ENCODE measurements around the gene SUPT4H1.
"Not testable (repeated sequence)": the region's sequence is repeated elsewhere in the genome, so short reads cannot be mapped to it uniquely, and the experiment has no call there.

SUPT4H1 gene

DNA sequence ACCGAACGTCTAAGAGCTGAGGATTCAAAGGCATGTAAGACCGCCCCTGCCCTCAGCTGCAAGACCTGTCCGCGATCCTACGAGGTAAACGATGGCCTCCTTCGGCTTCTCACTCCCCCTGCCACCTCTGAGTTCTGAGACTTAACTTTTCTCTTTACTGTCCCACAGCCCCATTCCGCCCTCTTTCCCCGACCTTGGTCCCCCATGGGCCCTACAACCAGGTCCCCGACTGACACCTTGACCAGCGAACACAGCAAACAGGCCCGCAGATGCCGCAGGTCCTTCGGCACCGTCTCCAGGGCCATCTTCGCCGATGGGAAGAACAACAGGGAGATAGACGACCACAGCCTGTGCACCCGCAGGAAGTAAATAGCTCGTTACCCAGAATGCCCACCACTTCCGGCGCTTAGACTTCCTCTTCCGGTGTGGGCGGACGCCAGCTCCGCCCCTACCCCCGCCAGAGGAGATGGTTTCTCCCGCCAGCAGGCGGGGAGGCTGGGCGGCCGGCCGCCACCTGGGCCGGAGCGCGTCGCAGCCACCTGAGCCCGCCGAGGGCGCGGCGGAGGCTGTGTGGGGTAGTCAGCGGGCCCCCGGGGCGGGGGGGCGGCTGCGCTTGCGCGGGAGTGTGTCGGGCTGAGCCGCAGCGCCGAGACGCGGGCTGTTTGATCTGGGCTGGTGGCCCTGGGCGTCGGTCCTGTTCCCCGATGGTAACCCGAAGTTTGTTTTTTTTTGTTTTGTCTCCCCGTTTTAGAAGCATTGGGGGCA, at the start of gene SUPT4H1:
SUPT4H1 (minus strand) TSS at position 371 of the 765 bp plus-strand sequence; CDS start at position 305, 66 bp downstream.
- peak; percentile 78 for DNase-seq (ENCODE audit: low read depth)

DNA sequence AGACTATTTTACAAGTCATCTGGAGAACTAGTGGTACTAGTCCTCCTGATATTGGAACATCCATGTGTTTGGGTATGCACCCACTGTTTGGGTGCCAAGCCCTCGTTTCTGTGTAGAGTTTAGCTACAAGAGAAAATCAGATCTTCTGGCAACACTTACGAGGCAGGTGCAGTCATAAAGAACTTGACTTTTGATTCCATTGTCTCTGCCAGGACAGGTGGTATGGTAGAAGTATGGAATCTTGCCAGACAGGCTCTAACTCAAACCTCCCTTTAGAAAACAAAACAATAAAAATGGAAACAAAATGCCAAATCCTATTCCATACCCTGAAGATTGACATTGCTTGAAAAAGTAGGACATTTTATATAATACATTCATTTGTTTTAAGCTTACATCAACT, 49.3 kb upstream of the SUPT4H1 start:
- DNase-seq (ENCODE audit: low read depth) = no peak

DNA sequence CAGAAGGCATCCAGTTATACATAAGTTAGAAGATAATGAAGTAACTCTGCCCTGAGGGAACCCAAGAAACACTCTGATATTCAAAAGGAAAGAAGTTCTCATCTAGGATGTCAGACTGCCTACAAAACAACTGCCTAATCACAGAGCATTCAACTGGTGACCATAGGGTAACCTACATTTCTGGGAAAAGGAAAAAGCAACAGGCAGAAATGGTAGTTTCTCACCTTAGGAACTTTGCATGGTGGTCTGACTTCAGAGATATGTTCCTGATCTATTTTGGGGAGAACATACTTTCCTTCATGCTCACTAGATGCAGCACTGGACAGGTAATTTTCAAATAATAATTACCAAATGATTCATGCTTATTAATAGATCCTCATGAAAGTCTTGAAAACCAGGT, 48.8 kb upstream of the SUPT4H1 start:
- DNase-seq (ENCODE audit: low read depth) = no peak

DNA sequence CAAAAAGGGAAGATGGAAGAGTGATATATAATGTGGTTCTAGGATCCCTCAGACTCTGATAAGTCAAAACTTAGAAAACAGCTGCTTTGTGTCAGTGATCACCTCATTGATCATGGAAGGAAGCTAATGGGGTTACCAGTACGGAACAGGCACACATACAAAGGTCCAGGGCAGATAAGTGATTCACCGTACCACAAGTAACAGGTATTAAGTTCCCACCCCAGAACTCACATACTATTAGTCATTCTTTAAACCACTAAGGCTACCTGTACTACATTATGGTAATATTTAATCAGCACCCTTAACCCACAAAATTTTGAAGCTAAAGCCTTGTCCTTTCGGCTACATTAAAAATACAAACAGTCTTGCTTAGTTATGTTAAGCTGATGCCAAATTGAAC, 48.0 kb upstream of the SUPT4H1 start:
- DNase-seq (ENCODE audit: low read depth) = no peak

DNA sequence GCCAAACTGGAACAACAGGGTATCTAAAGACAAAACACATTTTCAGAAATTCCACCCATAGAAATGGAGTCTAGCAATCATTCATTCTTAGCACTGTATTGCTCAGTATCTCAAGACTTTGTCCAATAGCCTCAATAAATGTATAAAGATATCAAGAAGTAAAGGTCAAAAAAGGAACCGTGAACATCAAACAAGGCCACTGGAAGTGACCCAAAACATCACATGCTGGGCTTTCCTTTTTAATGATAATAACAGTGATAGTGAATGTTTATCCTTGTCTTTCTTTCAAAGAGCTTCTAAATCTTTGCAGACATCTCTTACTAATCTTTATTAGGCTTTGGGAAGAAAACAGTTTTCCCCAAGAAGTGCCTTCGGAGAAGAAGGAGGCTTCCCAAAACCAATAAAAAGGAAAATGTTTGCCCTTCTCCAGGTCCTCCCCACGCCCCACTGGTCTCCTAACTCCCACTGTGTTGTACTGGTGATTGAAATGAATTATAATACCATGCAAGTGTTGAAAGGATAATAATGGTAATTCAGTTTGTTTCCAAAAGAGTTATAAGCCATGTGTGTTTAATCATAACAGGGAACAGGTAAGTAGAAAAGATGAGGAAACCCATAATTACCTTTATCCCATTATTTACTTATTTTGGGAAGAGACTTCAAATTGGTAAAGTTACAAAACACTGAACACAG, 46.7 kb upstream of the SUPT4H1 start:
- no peak for DNase-seq (ENCODE audit: low read depth)

DNA sequence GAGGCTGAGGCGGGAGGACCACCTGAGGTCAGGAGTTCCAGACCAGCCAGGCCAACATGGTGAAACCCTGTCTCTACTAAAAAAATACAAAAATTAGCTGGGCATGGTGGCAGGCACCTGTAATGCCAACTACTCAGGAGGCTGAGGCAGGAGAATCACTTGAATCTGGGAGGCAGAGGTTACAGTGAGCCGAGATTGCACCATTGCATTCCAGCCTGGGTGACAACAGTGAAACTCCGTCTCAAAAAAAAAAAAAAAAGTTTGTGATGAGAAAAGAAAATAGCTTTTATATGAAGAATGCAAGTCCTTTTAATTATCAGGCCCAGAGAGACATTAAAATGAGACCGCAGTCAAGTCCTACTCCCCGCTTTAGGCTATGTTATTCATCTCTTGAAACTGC, 45.4 kb upstream of the SUPT4H1 start:
- not testable (repeated sequence) for DNase-seq (ENCODE audit: low read depth)

DNA sequence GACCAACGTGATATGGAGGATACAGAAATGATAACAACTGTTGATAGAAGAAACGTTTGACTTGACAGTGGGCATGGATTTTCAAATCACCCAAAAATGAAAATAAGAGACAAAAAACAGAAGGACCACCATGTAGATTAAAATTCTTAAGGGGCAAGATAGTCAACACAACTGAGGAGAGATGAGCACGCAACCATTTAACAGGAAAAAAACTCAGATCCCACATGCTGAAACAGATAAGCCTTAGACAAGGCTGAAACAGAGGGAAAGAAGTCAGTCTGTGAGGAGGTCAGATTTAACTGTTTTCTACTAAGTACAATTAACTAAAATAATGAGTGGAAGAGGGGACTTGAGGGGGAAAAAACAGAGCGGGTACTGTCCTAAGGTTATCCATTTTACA, 44.2 kb upstream of the SUPT4H1 start:
- DNase-seq (ENCODE audit: low read depth) = no peak

DNA sequence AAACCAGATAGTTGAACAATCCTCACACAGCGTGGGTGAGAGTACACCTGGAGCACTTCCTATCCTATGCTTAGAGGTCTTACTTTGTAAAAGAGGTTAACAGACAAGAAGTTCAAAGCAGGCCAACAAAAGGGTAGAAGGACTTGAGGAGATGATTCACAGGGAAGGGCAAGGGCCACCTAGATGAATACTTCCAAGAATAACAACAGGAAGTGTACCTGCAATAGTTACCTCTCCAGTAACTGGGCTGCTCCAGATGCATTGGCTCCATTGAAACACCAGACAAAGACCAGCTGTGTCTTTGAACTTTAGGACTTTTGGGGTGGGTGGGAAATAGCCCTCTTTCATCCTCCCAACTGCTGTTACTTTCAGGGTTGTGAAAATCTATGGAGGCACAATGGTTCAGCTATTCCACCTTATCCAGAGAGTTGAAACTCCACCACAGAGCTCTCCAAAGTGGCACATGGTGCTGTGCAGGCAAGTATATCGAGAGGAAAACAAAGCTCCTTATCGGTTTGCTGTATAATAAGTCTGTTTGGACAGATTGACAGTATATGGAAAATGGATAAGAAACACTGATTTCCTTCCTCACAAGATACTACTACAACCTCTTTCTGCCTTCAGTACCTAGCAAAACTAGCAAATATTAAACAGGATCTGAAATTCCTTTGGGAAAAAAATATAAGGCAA, 42.7 kb upstream of the SUPT4H1 start:
- DNase-seq (ENCODE audit: low read depth) = no peak

DNA sequence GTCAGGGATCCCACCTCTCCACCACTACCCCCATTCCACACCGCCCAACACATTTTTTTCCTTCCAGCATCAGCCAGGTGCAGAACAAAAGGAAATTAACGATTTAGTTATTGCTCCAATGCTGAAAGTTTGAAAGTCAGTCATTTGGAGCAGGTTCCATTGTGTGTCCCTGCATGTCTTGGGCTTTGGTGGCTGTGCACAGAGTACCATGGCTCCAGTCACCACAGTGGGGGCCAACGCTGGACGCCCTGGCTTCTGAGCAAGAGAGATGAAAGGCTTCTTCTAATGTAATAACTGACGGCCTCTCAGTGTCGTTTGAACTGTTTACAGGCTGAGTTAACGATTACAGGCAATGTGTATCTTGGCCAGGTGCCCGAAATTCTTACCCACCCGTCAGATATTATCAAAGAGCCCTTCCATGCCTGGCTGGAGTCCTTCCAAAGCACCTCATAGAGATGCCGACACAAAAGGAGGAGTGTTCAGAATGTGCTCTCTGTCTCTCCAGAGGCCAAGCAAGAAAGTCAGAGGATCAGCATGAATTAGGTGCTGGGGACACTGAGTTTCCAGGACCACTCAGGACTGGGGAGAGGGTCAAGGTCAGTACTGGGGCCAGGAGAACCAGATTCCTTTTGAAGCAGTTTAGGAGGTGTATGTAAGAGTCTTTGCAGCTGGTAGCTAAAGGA, 39.4 kb upstream of the SUPT4H1 start:
- DNase-seq (ENCODE audit: low read depth) = no peak

DNA sequence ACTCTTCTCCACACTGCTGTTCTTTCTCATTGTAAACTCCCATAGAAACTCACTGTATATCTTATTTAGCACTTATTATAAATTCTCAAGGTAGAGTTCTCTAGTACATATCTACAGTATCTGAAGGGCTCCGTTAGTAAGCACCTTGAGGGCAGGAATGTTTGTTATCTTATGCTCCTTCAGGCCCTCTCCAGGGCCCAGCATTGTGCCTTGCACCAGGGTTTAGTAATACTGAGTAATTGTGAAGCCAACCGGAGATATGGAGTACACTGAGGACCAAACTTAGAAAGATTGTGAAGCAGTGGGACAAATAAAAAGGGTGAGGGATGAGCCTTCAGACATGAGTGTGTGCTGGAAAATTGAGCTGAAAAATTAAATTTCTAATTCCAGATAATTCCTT, 38.9 kb upstream of the SUPT4H1 start:
- DNase-seq (ENCODE audit: low read depth) = no peak

DNA sequence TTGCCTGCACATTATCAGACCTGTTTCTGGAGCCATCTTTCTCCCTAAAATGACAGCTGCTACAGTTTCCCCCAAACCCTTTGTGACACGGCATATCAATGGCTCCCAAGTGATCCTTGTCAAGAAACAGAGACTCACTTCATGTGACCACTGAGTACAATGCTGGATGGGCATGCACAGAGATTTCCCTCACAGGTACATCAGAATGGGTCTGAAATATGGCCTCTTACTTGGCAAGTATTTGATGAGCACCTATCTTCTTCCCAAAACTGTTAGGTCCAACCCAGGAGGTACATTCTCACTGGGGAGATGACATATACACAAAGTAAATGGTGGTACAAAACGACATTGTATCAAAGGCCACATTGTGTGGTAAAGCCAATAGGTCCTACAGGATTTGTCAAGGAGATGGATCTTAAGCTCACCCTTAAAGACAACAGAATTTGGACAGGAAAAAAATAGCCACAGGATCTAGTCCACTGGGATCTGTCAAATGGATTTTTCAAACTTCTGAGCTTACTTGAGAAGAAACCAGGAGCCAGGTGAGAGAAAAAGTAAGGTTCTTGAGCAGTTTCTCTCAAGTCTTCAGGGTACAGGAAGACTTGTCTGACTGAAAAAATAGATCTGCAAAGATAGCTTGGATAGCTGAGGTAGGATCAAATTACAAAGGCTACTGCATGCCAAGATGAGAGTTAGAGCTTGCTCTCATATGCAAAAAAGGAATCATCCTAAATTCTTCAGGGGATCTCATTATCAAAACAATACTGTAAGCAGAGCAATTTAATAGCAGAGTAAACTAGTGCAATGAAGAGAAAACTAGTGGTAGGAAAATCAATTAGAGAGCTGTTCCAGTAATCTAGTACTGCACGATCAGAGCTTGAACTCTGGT, 36.5 kb upstream of the SUPT4H1 start:
- no peak for DNase-seq (ENCODE audit: low read depth)

DNA sequence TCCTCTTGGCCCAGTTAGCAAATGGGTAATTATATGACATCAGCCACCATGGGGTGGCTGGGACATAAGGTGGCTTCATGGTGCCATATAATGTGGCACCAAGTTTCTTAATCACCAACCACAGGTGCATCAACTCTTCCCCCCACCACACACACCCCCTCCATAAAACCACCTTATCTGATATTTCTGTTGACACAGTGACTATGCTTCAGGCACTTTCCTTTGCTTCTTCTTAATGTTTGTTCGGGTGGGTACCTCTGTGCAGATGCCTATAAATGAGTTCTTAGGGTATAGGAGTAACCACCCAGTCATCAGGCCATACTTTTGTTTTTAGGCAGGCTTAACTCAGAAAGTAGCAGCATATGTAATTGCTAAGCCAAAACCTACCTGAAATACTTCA, 35.8 kb upstream of the SUPT4H1 start:
- no peak for DNase-seq (ENCODE audit: low read depth)

DNA sequence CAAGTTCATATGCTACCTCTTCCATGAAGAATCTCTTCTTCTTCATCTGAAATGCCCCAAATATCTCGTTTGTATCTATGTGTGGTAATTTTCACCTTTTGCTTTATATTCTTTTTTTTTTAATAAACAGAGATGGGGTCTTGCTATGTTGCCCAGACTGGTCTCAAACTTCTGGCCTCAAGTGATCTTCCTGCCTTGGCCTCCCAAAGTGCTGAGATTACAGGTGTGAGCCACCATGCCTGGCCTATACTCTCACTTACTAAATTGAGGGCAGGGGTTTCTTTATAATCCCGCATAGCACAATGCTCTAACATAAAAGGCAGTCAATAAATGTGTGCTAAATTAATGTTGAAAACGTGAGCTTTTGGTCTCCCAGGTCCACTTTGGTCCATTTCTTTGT, 34.7 kb upstream of the SUPT4H1 start:
- no peak for DNase-seq (ENCODE audit: low read depth)

DNA sequence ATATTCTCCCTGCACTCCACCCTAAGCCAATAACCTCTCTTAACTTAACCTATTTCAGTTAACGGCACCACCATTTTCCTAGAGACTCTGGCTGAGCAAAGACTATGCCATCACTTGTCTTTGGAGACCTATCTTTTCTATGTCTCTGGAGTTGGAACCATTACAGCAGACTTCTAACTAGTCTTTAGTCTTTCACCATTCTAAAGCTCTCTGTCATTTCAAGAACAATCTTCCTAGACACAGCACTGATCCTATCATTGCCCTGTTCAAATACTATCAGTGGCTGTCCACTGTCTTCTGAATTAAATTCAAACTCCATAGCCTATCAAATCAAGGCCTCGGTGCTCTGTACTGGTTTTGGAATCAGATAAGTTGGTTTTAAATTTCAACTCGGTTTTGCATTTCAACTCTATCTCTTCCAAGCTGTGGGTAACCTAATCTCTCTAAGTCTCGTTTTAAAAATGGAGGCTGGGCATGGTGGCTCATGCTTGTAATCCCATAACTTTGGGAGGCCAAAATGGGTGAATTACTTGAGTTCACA, 33.4 kb upstream of the SUPT4H1 start:
- no peak for DNase-seq (ENCODE audit: low read depth)

DNA sequence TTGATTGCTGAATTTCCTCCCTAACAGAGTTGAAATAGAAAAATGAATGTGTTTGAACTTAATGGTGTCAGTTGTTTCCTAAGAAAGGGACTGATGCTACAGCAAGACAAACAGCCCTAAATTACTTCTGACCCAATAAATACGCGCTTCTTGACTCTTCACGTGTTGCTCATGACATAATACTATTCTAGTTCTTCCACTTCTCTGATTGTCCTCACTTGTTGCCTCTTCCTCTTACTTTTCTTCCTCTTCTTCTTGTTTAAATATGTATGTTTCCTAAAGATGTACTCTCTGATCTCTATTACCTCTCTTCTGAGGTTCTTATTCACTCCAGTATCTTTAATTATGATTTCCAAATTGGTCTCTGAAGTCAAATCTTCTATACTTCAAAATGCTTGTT, 32.9 kb upstream of the SUPT4H1 start:
- DNase-seq (ENCODE audit: low read depth) = no peak

DNA sequence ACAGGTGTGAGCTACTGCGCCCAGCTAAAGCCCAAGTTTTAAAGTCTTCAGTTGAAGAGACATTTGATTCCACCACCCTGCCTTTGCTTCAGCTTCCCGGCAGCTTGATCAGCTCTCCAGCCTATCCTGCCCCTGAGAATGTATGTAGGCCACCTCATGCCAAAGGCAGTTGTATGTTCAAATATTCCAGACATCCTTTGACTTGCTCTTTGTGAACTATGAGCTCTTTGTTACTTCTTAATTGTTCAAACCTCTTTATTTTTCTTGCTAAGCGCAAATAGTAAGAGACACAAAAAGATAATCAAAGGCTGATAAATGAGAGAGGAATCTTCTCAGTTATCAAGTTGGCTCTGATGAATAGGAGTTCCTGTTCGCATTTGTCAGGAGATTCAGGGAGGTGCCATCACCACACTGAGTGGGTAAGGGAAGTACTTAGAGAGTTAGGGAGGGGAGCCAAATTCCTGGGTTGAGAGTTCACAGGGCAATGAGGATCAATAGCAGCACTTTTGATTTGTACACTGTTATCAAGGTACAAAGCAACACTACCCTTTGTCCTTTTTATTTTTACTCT, 32.0 kb upstream of the SUPT4H1 start:
- no peak for DNase-seq (ENCODE audit: low read depth)

DNA sequence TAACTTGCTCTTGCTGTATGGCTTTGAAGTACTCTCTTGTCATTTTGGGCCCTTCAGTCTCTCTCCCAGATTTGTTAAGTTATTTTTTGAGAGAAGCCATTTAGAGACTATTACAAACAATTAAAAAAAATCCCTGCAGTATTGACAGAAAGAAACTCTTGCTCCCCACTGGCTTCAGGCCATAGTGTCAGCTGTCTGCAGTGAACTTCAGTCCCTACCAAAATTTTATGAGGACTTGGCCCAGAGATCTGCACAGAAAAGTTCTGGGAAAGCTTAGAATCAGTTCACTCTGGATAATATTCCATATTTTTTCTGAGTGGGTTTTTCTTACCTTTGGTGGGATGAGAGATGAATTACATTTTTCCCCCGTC, 30.9 kb upstream of the SUPT4H1 start:
- DNase-seq (ENCODE audit: low read depth) = no peak

DNA sequence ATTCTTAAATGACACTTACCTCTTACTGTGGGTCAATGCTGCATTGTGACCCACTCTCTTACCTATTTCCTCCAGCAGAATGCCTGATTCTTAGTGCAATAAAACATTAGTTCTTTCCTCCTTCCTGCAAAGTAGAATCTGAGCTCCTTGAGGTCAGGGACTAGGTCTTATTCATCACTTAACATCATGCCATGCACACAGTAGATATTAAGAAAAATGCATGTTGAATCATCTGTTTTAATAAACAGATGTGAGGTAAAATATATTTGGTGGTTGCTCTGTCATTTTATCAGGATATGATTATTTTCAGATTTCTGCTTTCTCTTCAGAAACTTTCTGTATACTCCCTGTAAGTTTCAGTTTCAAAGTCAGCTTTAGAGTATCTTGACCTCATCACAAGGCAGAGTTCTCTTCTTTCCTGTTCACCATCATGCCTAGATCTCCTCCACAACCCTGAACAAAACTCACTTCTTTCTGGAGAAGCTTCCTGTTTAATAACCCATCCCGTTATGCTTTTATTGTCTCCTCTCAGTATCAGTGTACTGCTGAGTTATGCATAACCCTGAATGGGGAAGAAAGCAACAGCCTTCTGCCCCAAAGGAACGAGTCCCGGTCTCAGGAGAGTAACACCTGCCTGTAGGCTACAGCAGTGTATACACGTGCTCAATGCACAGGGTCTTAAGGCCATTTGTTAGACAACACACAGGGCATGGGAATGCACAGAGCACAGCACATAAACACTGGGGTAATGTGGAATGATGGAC, 30.3 kb upstream of the SUPT4H1 start:
- DNase-seq (ENCODE audit: low read depth) = no peak

DNA sequence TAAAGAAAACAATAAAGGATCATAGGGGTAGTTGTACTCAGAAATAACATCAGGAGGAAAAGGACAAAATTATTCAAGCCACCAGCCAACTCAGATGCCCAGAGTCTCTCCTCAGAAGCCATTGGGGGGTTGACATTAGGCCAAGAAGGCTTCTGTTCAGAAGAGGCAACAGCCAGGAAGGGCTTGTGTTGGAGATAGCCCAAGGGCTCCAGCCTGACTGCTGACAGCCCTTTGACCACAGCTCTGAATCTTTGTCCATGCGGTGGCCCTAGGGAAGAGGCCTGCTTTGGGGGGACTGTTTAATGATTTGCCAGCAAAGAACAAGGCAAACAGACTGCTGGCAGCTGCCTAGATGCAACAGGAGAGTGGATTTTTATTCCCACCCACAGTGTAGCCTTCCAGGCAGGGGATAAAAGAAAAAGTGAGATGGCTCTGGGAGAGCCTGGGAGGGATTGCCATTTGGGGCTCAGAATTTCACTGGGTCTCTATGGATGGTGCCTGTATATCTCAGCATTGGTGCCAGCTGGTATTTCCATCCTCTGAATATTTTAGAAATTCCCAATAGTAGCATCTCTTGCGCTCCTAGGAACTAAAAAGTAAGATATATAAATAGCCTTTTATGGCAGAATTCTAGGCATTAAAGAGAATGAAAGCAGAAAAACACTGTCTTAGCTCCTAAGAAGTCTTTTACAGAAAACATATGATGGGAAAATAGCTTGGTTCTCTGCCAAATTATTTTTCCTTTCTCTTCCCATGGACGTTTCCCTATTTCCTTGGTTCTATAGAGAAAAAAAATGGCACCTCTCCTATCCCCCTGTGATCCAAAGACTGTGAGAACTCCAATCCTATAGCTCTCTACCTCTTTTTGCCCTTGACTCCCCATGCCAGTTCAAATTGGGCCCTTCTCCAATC, 29.4 kb upstream of the SUPT4H1 start:
- DNase-seq (ENCODE audit: low read depth) = no peak

Data from stromal cell of bone marrow (primary cell).